Activated CD8-positive, alpha-beta memory T cell treated with anti-CD3 and anti-CD28 coated beads, Interleukin-2, amount 50 U/mL, for 24 hours (primary cell): ENCODE measurements around the gene RORC.
"Not testable (repeated sequence)": the region's sequence is repeated elsewhere in the genome, so short reads cannot be mapped to it uniquely, and the experiment has no call there.

ENCODE experiments used
- DNase-seq: peaks from one replicate; pipeline ENCODE4 v3.0.0-alpha.2; 2020; ENCODE audit errors: extremely low read depth

RORC gene

DNA sequence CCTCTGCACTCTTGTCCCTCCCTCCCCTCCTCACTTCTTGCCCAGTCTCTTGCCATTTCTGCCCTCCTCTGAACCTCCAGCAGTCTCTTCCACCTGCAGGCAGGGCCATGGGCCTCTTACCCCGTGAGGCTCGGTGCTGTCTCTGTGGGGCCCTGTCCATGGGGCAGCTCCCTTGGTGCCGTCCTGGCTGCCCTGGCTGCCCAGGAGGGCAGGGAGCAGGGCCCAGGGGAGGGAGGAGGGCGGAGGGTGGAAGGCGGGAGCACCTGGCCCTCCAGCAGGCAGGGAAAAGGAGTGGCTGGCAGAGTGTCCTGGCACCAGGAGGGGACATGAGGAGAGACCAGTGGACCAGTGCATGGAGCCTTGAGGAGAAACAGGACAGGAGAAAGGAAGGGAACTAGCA is at the start of gene RORC:
RORC (minus strand) TSS at position 198 of the 400 bp plus-strand sequence; CDS start at position 160, 38 bp downstream.
- DNase-seq = no peak

GRCh38 chr1:151875419-151876097 is 44.0 kb upstream of the RORC start:
- DNase-seq = no peak

- not testable (repeated sequence) for DNase-seq
Observed at GRCh38 chr1:151872776-151873175, 41.2 kb upstream of the RORC start.

- DNase-seq = no peak
Observed at GRCh38 chr1:151871284-151872030, 39.9 kb upstream of the RORC start.

DNA sequence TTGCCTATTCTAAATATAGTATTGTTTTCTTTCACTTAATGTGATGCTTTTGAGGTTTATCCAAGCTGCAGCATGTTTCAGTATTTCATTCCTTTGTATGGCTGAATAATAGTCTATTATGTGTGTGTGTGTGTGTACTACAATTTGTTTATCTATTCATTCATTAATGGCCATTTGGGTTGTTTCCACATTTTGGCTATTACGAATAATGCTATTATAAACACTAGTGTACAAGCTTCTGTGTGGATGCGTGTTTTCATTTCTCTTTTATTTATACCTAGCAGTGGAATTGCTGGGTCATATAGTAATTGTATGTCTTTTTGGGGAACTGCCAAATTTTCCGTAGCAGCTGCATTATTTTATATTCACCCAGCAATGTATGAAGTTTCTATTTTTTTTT is 36.9 kb upstream of the RORC start:
- DNase-seq = no peak

DNA sequence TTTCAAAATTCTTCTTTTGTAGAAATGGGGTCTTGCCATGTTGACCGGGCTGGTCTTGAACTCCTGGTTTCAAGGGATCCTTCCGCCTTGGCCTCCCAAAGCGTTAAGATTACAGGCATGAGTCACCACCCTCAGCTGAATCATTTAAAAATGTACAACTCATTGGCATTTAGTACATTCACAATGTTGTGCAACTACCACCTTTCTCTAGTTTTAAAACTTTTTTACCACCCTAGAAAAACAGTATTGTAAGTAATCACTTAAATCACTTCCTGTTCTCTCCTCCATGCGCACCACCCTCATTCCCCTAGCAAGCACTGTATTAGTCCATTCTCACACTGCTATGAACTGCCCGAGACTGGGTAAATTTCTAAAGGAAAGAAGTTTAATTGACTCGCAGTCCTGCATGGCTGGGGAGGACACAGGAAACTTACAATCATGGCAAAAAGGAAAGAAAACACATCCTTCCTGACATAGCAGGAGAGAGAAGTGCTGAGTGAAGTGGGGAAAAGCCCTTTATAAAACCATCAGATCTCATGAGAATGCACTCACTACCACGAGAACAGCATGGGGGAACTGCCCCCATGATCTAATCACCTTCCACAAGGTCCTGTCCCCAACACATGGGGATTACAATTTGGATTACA is 36.3 kb upstream of the RORC start:
- no peak for DNase-seq

DNA sequence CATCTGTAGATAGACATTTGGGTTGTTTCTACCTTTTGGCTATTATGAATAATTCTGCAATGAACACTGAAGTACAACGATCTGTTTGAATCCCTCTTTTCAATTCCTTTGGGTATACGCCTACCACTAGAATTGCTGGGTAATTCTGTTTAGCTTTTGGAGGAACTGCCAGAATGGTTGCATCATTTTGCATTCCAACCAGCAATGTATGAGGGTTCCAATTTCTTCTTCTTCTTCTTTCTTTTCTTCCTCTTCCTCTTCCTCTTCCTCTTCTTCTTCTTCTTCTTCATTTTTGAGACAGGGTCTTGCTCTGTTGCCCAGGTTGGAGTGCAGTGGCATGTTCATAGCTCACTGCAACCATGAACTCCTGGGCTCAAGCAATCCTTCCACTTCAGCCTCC is 35.7 kb upstream of the RORC start:
- DNase-seq = no peak

GRCh38 chr1:151864411-151864810 is 32.8 kb upstream of the RORC start:
- DNase-seq = no peak

DNA sequence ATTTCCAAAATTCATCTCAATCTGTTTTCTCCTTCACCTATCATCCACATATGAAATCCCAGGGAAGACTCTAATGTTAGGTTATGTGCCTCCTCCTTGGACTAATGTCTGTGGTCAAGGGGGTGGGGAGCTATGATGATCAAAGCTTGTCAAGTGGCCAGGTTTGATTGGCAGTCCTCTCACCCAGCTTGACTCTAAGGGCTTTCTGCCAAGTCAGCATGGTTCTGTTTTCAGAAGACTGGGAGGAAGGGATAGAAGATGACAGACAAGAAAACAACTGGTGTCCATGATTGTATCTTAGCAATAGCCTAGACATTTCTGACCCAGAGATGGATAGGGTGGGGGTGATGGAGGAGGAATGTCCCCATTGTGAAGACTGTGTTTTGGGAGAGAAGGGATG is 31.0 kb upstream of the RORC start:
- no peak for DNase-seq

GRCh38 chr1:151860504-151861187 is 29.0 kb upstream of the RORC start:
- no peak for DNase-seq

- no peak for DNase-seq
Observed at GRCh38 chr1:151859891-151860293, 28.3 kb upstream of the RORC start.

DNA sequence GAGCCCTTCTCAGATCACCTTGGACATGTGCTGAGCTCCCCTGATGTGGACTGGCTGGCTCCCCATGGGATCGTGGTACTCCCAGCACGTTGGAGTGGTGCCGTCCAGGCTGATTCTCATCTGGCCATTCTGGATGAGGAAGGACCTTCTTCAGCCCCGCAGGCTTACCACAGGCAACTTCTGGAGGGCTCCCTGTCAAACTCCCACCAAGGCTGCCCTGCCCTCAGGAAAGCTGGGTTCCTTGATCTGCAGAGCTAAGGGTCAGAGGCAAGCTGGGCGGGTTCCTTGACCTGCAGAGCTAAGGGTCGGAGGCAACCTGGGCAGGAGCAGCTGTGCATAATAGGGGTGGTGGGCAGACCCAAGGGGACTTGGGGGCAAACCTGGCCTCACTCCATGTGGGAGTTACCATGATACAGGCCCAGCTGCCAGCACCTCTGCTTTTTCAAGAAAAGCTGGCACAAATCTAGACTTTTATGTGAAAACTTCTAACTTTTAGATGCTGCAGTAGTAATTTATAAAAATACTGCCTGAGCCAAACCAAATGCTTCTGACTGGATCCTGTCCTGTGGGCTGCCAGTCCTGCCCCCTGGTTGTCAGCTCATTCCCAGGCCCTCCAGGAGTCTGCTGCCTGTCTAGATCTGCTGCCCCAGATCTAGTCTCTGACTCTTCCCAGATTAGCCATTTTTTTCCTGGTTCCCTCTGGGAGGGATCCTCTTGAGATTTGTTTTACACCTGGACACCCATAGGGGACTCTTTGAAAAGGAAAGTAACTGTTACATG is 27.5 kb upstream of the RORC start:
- DNase-seq = no peak

DNA sequence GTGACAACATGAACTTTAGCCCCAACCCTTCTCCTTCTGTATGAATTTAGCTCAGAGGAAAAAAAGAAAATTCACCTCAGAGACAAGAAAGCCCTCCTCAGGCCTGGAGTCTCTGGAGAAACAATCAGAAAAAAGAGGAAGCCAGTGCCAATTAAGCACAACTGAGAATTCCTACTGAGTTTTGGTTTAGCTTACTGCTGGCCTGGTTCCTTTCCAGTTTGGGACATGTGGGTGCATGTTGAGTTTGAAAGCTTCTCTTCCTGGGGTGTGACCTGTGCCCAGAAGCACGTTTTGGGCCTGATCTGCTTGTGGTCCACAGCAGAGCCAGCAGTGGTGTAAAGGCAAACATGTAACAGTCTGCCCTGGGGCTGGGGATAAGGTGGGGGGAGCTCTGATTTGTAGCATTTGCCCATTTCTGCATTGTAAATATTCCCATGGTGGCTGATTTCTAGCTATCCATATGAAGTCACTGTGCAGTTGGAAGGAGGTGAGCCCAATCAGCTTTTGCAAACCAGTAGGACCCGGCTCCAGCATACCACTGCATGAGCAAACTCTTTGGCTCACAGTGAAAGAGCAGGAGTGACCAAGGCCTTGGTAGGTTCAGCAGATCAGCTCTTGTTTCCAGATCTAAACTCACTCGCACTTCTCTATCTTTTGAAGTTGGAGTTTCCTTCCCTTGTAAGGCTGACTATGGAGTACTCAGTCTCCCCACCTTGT is 26.6 kb upstream of the RORC start:
- DNase-seq = no peak

DNA sequence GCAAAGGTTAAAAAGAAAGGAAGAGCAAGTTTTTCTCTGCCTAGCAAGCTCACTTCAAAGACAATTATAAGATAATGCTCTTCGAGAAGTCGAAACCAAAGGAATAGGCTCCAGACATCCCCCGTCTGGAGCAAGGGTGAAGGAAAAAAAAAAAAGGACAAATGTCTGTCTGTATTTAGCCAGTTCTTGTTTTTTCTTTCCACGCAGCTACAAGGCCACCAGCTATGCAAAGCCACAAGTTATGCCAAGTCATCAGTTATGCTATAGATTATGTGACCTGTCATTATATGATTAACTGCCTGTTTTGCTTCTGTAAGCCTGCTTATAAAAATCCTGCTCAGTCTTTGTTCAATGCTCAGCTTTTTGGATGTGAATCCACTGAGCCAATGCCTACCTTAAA is 24.3 kb upstream of the RORC start:
- DNase-seq = no peak

DNA sequence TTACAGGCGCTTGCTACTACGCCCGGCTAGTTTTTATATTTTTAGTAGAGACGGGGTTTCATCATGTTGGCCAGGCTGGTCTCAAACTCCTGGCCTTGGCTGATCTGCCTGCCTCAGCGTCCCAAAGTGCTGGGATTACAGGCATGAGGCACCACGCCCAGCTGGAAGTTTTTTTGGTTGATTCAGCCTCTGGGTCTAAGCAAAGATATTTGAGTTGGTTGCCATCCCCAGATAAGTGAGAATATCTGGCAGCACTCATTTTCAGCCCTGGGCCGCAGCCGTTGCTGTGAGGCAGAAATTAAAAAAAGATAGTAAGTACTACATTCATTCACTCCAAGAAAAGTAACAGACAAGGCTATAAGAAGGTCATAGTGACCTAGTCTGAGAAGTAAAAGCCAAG is 23.9 kb upstream of the RORC start:
- DNase-seq = not testable (repeated sequence)

GRCh38 chr1:151854658-151855057 is 23.1 kb upstream of the RORC start:
- DNase-seq = no peak

- DNase-seq = no peak
Observed at GRCh38 chr1:151853411-151853943, 21.9 kb upstream of the RORC start, which contains the start of gene THEM5. THEM5 (minus strand) TSS chr1:151853712; CDS start chr1:151853565, 147 bp downstream.

GRCh38 chr1:151852733-151853132 is 21.1 kb upstream of the RORC start:
- no peak for DNase-seq

GRCh38 chr1:151851886-151852285 is 20.3 kb upstream of the RORC start:
- DNase-seq = no peak

DNA sequence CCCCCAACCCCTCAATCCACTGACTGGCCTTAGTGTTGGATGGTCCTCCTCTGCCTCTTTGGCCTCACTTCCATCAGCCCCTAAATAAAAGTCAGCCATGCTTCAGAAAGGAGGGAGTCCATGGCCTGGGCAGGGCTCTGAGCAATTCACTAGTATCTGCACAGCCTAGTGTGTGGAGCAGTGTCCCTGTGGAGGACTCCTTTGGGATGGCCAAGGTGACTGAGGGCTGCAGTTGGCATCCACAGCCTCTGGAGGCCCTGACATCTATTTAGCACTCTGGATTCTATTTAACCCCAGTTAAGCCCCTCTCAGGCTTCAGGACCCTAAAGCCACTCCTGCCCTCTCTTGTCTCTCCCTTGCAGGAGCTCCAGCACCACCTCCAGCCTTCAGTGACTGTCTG is 18.3 kb upstream of the RORC start:
- DNase-seq = no peak

DNA sequence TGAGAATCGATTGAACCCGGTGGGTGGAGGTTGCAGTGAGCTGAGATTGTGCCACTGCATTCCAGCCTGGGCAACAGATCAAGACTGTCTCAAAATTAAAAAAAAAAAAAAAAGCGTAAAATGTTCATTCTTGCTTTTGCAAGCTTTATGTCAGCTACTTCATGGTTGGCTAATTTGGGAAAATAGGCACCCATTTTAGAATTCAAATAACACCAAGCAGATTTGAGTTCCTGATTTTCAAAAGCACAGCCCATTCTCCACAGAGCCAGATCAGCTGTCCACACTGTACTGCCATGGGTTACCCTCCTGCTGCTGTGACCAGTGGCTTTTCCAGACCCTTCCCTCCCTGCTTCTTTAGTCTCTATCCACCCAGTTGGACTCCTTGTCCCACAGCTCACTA is 17.5 kb upstream of the RORC start:
- no peak for DNase-seq
